GM21528 (cell line): ENCODE measurements around the gene FAM90A26.
"Not testable (repeated sequence)": the region's sequence is repeated elsewhere in the genome, so short reads cannot be mapped to it uniquely, and the experiment has no call there.

Source experiments
- ATAC-seq: cut with Tn5 transposase; IDR thresholded peaks from one replicate; pipeline ENCODE4 v1.9.1; 2021; ENCODE audit warnings: mild to moderate bottlenecking, moderate library complexity; ENCODE audit not compliant: unreplicated experiment, low FRiP score

FAM90A26 gene

GRCh38 chr4:9155101-9155886, 14.9 kb upstream of the FAM90A26 start:
- not testable (repeated sequence) for ATAC-seq

- ATAC-seq, result not testable (repeated sequence)
These were observed 11.8 kb upstream of the FAM90A26 start for GRCh38 chr4:9158392-9158791.

GRCh38 chr4:9160046-9160445, 10.2 kb upstream of the FAM90A26 start:
- ATAC-seq, result not testable (repeated sequence)

GRCh38 chr4:9165990-9166389, 4.2 kb upstream of the FAM90A26 start:
- ATAC-seq, result not testable (repeated sequence)

GRCh38 chr4:9210357-9210756, 40.1 kb downstream of the FAM90A26 start, which contains the start of gene USP17L10:
USP17L10 (plus strand) TSS chr4:9210657; CDS start chr4:9210657, 0 bp downstream.
- ATAC-seq, result not testable (repeated sequence)

GRCh38 chr4:9214701-9215100, 44.5 kb downstream of the FAM90A26 start:
- ATAC-seq, result not testable (repeated sequence)

GRCh38 chr4:9215105-9215504, 44.9 kb downstream of the FAM90A26 start, which contains the start of gene USP17L11:
USP17L11 (plus strand) TSS chr4:9215405; CDS start chr4:9215405, 0 bp downstream.
- ATAC-seq, result not testable (repeated sequence)

- ATAC-seq, result not testable (repeated sequence)
These were observed 49.6 kb downstream of the FAM90A26 start, which contains the start of gene USP17L12 for GRCh38 chr4:9219852-9220251. USP17L12 (plus strand) TSS chr4:9220152; CDS start chr4:9220152, 0 bp downstream.

GRCh38 chr4:9224596-9224995, 54.4 kb downstream of the FAM90A26 start, which contains the start of gene USP17L13:
USP17L13 (plus strand) TSS chr4:9224896; CDS start chr4:9224896, 0 bp downstream.
- ATAC-seq, result not testable (repeated sequence)
